Measurements from ENCODE around the gene KLHL22. TPM values are rescaled to one million over a fixed set of nuclear protein-coding genes. Genes with fewer than 3 reads are reported as not detected.

KLHL22 gene
- total and polyA plus RNA-seq, 2 of the 13 experiments (the other 11 are each of a cell fraction or from before 2014, with no cell fraction given) = 10.9 to 14.8 TPM

DNA sequence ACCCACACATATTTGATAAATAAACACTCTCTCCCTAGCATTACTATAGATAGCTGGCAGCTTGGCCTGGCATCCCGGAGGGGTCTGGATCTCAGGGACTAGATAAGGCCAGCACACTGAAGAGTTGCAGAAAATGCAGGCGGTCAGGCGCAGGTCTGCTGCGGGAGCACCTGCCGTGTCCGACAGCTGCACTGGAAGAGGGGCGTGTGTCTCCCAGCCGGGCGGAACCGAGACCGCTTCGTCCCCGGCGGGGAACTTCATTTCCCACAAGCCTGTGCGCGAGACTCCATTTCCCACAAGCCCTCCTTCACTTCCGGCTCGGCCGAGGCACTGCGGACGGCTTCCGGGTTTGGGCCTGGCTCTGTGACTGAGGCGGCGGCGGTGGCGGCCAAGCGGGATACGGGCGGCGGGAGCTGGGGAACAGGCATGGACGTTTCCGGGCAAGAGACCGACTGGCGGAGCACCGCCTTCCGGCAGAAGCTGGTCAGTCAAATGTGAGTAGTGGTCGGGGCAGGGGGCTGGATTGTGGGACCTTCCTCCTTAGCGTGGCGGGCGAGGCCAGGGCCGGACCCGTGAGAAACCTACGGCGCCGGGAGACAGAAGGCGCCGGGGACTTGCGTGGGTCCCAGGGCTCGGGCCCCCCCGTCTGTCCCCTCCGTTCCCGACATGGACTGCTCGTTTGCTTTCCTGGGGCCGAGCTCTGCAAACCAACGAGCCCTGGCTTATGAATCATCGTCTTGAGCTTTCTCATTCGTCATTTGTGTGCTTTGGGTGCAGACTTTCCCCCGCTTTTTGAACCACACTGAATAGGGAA, 11.9 kb upstream of the KLHL22 start, which contains the start of gene MED15 (continued):
- TF ChIP-seq IRX3 (CRISPR knock-in tag; IDR thresholded peaks at IDR 0.05; ENCODE audit: borderline replicate concordance, low read depth) = peak; percentile 63; the same call in 1 of the 2 replicates
- TF ChIP-seq, protein P1, sequence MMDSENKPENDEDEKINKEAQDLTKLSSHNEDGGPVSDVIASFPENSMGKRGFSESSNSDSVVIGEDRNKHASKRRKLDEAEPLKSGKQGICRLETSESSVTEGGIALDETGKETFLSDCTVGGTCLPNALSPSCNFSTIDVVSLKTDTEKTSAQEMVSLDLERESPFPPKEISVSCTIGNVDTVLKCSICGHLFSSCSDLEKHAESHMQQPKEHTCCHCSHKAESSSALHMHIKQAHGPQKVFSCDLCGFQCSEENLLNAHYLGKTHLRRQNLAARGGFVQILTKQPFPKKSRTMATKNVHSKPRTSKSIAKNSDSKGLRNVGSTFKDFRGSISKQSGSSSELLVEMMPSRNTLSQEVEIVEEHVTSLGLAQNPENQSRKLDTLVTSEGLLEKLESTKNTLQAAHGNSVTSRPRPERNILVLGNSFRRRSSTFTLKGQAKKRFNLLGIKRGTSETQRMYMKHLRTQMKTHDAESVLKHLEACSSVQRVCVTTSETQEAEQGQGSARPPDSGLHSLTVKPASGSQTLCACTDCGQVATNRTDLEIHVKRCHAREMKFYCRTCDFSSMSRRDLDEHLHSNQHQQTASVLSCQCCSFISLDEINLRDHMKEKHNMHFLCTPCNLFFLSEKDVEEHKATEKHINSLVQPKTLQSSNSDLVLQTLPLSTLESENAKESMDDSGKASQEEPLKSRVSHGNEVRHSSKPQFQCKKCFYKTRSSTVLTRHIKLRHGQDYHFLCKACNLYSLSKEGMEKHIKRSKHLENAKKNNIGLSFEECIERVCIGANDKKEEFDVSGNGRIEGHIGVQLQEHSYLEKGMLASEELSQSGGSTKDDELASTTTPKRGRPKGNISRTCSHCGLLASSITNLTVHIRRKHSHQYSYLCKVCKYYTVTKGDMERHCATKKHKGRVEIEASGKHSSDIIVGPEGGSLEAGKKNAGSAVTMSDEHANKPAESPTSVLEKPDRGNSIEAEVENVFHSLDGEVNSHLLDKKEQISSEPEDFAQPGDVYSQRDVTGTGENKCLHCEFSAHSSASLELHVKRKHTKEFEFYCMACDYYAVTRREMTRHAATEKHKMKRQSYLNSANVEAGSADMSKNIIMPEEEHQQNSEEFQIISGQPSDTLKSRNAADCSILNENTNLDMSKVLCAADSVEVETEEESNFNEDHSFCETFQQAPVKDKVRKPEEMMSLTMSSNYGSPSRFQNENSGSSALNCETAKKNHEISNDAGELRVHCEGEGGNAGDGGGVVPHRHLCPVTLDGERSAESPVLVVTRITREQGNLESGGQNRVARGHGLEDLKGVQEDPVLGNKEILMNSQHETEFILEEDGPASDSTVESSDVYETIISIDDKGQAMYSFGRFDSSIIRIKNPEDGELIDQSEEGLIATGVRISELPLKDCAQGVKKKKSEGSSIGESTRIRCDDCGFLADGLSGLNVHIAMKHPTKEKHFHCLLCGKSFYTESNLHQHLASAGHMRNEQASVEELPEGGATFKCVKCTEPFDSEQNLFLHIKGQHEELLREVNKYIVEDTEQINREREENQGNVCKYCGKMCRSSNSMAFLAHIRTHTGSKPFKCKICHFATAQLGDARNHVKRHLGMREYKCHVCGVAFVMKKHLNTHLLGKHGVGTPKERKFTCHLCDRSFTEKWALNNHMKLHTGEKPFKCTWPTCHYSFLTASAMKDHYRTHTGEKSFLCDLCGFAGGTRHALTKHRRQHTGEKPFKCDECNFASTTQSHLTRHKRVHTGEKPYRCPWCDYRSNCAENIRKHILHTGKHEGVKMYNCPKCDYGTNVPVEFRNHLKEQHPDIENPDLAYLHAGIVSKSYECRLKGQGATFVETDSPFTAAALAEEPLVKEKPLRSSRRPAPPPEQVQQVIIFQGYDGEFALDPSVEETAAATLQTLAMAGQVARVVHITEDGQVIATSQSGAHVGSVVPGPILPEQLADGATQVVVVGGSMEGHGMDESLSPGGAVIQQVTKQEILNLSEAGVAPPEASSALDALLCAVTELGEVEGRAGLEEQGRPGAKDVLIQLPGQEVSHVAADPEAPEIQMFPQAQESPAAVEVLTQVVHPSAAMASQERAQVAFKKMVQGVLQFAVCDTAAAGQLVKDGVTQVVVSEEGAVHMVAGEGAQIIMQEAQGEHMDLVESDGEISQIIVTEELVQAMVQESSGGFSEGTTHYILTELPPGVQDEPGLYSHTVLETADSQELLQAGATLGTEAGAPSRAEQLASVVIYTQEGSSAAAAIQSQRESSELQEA (CRISPR knock-in tag; IDR thresholded peaks at IDR 0.05; ENCODE audit: not compliant biosample characterization) = no peak
- TF ChIP-seq, protein P2, sequence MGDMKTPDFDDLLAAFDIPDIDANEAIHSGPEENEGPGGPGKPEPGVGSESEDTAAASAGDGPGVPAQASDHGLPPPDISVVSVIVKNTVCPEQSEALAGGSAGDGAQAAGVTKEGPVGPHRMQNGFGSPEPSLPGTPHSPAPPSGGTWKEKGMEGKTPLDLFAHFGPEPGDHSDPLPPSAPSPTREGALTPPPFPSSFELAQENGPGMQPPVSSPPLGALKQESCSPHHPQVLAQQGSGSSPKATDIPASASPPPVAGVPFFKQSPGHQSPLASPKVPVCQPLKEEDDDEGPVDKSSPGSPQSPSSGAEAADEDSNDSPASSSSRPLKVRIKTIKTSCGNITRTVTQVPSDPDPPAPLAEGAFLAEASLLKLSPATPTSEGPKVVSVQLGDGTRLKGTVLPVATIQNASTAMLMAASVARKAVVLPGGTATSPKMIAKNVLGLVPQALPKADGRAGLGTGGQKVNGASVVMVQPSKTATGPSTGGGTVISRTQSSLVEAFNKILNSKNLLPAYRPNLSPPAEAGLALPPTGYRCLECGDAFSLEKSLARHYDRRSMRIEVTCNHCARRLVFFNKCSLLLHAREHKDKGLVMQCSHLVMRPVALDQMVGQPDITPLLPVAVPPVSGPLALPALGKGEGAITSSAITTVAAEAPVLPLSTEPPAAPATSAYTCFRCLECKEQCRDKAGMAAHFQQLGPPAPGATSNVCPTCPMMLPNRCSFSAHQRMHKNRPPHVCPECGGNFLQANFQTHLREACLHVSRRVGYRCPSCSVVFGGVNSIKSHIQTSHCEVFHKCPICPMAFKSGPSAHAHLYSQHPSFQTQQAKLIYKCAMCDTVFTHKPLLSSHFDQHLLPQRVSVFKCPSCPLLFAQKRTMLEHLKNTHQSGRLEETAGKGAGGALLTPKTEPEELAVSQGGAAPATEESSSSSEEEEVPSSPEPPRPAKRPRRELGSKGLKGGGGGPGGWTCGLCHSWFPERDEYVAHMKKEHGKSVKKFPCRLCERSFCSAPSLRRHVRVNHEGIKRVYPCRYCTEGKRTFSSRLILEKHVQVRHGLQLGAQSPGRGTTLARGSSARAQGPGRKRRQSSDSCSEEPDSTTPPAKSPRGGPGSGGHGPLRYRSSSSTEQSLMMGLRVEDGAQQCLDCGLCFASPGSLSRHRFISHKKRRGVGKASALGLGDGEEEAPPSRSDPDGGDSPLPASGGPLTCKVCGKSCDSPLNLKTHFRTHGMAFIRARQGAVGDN (CRISPR knock-in tag; IDR thresholded peaks at IDR 0.05) = peak; percentile 91
- no peak for TF ChIP-seq ZNF30 (CRISPR knock-in tag; IDR thresholded peaks at IDR 0.05)
- TF ChIP-seq NFRKB (IDR thresholded peaks at IDR 0.05) = no peak
- peak; percentile 93 for TF ChIP-seq GATAD1 (CRISPR knock-in tag; IDR thresholded peaks at IDR 0.05)
- TF ChIP-seq CHD2 (IDR thresholded peaks at IDR 0.05; ENCODE audit: low read depth, low read length) = peak; percentile 27; the same call in 1 of the 2 replicates
- peak; percentile 79 for TF ChIP-seq YEATS4 (CRISPR knock-in tag; IDR thresholded peaks at IDR 0.05; ENCODE audit: borderline replicate concordance)
- TF ChIP-seq, protein P3, sequence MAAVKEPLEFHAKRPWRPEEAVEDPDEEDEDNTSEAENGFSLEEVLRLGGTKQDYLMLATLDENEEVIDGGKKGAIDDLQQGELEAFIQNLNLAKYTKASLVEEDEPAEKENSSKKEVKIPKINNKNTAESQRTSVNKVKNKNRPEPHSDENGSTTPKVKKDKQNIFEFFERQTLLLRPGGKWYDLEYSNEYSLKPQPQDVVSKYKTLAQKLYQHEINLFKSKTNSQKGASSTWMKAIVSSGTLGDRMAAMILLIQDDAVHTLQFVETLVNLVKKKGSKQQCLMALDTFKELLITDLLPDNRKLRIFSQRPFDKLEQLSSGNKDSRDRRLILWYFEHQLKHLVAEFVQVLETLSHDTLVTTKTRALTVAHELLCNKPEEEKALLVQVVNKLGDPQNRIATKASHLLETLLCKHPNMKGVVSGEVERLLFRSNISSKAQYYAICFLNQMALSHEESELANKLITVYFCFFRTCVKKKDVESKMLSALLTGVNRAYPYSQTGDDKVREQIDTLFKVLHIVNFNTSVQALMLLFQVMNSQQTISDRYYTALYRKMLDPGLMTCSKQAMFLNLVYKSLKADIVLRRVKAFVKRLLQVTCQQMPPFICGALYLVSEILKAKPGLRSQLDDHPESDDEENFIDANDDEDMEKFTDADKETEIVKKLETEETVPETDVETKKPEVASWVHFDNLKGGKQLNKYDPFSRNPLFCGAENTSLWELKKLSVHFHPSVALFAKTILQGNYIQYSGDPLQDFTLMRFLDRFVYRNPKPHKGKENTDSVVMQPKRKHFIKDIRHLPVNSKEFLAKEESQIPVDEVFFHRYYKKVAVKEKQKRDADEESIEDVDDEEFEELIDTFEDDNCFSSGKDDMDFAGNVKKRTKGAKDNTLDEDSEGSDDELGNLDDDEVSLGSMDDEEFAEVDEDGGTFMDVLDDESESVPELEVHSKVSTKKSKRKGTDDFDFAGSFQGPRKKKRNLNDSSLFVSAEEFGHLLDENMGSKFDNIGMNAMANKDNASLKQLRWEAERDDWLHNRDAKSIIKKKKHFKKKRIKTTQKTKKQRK (IDR thresholded peaks at IDR 0.05; ENCODE audit: low read length) = no peak
- TF ChIP-seq KMT2A (CRISPR knock-in tag; IDR thresholded peaks at IDR 0.05) = peak; percentile 93
- TF ChIP-seq ESRRA (CRISPR knock-in tag; IDR thresholded peaks at IDR 0.05; ENCODE audit: low read depth) = 0 out of 2 replicates have a peak, but pooled peaks have one; percentile 42
- peak; percentile 91; the same call in 1 of the 2 replicates for TF ChIP-seq ZNF563 (CRISPR knock-in tag; IDR thresholded peaks at IDR 0.05)
- TF ChIP-seq ZBTB7B (CRISPR knock-in tag; IDR thresholded peaks at IDR 0.05) = 0 out of 2 replicates have a peak, but pooled peaks have one; percentile 32

Measured in HepG2 (cell line).